HG03139 (cell line): ENCODE results near the gene MYH10.
"Not testable (repeated sequence)": the region's sequence is repeated elsewhere in the genome, so short reads cannot be mapped to it uniquely, and the experiment has no call there.

Experiments used
- ATAC-seq: cut with Tn5 transposase; IDR thresholded peaks from one replicate; pipeline ENCODE4 v1.9.1; 2021; ENCODE audit not compliant: unreplicated experiment

The MYH10 gene

DNA sequence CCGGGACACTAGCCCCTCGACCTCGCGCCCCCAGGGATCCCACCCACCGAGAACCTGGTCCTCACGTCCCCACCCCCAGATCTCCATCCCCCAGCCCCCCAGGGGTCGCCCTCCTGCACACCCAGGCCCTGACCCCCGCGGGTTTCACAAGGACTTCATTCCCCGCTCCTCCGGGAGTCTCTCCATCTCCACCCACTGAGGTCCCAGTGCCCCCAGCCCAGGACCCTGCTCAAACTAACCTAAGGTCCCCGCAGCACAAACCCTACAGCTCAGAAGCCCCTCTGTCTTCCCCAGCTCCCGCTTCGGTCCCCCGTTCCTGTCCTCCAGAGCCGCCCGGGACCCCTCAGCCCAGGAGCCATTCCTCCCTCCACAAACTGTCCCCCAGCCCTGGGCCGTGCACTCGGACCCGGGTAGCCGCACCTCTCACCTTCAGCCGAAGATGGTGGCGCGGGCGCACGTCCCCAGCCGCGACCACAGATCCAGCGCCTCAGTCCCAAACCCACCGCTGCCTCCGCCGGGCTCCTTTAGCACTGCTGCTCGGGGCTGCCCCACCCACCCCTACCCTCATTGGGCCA, at the start of gene MYH10:
Gene MYH10, minus strand, starts transcription at position 499 of the 575 bp plus-strand sequence. CDS start 7,479 bp downstream, outside the sequence.
- ATAC-seq, result no peak

DNA sequence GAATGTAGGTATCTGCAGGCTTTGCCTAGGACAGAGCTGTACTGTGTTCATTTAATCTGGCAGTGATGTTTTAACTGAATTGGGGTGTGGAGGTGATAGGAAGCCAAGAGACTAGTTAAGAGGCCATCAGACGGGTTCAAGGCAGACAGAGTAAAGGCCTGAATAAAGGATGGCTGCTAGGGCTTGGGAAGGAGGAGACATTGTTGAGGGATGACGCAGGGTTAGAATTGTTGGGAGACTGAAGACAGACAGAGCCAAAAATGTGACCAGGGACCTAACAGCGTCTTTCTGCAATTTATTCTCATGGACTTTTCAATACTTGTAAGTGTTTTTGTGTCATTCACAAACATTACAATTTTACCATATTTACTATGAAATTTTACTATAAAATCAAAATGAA, 48.6 kb upstream of the MYH10 start:
- ATAC-seq, result no peak

DNA sequence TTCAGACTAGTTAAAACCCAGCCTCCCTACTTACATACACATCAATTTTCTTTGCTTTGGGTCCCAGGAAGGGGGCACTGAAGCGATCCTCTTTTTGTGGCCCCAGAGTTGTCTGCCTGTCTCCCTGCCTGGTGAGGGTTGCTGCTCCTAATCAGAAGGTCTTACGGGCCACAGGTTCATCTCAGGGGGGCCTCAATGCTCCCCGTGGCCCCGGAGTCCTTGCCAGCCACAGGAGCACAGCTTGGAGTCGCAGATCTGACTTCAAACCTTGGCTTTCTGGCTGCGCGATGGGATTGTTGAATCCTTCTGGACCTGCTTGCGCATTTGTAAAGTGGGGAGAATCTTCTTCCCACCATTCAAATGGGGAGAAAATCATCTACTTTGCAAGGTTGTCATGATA, 44.8 kb upstream of the MYH10 start:
- no peak for ATAC-seq

GRCh38 chr17:8674344-8675305, 44.1 kb upstream of the MYH10 start:
- ATAC-seq, result no peak

DNA sequence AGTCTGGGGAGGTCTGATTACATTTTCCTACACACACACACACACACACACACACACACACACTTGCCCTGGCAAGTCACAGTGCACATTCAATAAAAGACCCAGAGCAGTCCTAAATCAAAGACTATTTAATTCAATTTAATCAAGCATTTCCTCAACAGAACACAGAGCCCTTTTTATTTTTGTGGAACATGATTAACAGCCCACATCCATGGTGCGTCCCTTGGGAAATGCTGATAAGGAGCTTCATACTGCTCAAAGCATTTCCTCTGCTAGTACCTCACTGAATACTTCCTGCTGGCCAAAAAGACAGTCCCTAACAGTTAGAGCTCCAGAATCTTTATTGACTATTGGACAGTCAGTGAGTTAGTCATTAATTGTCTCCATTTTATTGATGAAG, 43.1 kb upstream of the MYH10 start:
- no peak for ATAC-seq

DNA sequence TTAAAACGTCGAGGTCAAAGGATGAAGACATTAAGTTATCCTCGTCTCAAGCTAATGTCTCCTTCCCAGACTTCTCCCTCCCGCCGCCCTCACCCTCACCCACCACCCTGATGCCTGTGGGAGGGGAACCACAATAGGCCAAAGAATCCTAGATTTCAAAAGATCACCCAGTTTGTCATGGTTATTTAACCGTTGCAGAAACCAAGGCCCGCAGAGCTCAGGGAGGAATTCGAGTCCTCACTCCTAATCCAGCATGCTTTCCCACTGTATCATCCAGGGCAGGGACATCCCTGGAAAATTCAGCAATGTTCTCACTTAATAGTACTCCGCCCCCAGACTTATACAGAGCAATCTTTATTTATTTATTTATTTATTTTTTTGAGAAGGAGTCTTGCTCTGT, 41.8 kb upstream of the MYH10 start:
- no peak for ATAC-seq

DNA sequence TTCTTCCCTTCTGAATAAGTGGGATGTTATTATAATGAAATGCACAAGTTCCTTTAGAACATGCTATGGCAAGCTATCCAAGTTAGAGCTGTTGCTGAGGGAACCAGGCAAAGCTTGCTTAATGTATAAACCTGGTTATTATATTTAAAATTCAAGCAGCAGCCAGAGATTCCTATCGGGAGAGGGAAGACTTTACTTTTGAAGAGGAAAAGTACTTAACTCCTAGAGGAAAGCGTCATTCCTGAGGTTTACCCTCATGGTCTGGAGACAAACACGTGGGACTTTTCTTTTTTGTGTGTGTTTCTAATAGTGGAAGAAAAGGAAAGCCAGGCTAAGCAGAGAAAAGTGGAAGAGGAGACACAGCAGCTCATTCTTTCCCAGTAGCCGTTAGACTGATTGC, 39.9 kb upstream of the MYH10 start:
- ATAC-seq, result no peak

DNA sequence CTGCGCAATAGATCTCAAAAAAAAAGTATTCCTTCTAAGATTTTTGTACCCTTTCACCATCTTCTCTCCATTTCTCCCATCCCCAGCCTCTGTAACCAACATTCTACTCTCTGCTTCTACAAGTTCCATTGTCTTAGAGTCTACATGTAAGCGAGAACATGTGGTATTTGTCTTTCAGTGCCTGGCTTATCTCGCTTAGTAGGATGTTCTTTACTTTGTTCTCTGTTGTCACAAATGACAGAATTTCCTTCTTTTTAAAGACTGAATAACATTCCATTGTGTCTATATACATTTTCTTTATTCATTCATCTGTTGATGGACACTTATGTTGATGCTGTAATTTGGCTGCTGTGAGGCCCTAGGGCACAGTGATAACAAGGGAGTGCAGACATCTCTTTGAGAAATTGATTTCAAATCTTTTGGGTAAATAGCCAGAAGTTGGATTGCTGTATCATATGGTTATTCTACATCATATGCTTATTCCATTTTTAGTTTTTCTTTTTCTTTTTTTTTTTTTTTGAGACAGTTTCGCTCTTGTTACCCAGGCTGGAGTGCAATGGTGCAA, 37.7 kb upstream of the MYH10 start:
- no peak for ATAC-seq

GRCh38 chr17:8667421-8667820, 36.9 kb upstream of the MYH10 start:
- ATAC-seq, result no peak

- ATAC-seq, result no peak
These were observed 35.2 kb upstream of the MYH10 start for GRCh38 chr17:8665684-8666083.

- no peak for ATAC-seq
These were observed 34.1 kb upstream of the MYH10 start for GRCh38 chr17:8664456-8665126.

DNA sequence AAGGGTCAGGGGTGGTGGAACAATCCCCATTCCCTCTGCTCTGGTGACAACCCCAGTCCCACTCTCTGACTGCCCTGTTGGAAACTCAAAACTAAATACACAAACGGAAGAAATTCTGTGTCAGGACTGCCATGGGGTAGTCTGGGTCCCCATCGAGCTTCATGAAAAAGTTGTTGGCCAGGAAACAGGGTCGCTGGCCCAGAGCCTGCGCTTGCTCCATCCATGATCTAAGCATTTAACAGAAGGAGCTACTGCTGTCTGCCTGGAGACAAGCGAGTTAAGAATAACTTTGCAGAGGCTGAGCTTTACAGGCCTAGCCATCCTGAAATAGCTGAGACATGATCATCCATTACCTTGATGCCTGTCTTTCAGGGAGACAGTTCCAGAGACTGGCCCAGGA, 32.4 kb upstream of the MYH10 start:
- no peak for ATAC-seq

GRCh38 chr17:8662076-8662831, 31.7 kb upstream of the MYH10 start:
- ATAC-seq, result no peak

DNA sequence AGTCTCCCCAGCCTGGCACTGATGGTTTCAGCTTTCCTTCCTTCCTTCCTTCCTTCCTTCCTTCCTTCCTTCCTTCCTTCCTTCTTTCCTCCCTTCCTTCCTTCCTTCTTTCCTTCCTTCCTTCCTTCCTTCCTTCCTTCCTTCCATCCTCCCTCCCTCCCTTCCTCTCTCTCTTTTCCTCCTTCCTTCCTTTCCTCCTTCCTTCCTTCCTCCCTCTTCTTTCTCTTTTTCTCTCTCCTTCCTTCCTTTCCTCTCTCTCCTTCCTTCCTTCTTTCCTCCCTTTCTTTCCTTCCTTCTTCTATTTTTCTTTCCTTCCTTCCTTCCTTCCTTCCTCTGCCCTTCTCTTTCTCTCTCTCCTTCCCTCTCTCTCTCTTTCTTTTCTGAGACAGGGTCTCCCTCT, 30.2 kb upstream of the MYH10 start:
- ATAC-seq, result not testable (repeated sequence)

GRCh38 chr17:8659758-8660410, 29.4 kb upstream of the MYH10 start:
- ATAC-seq, result no peak

DNA sequence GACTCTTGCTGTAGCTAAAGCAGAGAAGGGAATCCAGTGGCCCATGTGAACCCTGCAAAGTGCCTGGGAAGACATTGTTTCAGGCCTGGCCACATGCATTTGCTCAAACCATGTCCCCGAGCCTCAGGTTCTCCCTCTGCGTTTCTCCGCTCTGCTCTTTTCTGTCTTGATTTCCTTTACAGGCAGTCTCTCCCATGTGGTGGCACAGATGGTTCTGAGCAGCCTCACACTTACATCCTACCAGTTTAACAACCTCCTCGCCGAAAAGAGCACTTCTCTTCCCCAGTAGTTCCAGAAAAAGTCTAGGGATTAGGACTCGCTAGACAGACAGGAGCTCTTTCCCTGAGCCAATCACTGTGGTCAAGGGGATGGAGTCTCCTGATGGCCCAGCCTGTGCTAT, 28.3 kb upstream of the MYH10 start:
- no peak for ATAC-seq

GRCh38 chr17:8656693-8657092, 26.2 kb upstream of the MYH10 start:
- no peak for ATAC-seq

GRCh38 chr17:8654822-8655221, 24.3 kb upstream of the MYH10 start:
- ATAC-seq, result no peak

GRCh38 chr17:8651013-8651412, 20.5 kb upstream of the MYH10 start:
- ATAC-seq, result no peak

DNA sequence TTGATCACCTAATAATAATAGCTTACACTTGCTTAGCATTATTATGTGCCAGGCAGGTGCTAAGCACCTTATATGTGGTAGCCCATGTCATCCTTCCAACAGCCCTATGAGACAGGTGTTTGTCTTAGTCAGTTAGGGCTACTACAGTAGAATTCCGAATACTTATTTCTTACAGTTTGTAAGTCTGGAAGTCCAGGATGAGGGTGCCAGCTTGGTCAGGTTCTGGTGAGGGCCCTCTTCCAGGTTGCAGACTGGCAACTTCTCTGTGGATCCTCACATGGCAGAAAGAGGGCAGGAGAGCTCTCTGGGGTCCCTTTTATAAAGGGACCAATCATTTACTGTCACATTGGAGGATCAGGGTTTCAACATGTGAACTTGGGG, 19.6 kb upstream of the MYH10 start:
- no peak for ATAC-seq
